HepG2 (cell line): Measurements from ENCODE around the gene SLC9A9. TPM values are rescaled to one million over a fixed set of nuclear protein-coding genes. Genes with fewer than 3 reads are reported as not detected.

ENCODE experiments used
- ATAC-seq: fragments of 200-7000 bp; cut with Tn5 transposase; 3 replicates; pipeline ENCODE4 v1.9.1; 2020; ENCODE audit warnings: mild to moderate bottlenecking, moderate library complexity
- BruUV-seq: library from RNA; stranded (reverse); fragments of 400-500 nt; replicated peaks from 2 replicates; lab custom pipeline; 2021; lab: Mats Ljungman, UMichigan
- CTCF ChIA-PET: fragments of 300-600 bp; formaldehyde crosslinking; extraction: SDS; loops from one replicate; lab custom pipeline; 2021; ENCODE audit warnings: low total read pairs, inconsistent platforms, low intra/inter-chr PET ratio; lab: Yijun Ruan, JAX
- POLR2A ChIA-PET: fragments of 350-600 bp; sonication (Branson Sonifier 250); formaldehyde crosslinking; loops from one replicate; lab custom pipeline; 2020; ENCODE audit warnings: antibody characterized with exemption, inconsistent platforms; lab: Yijun Ruan, JAX
- DNase-seq: peaks from one replicate; pipeline ENCODE4 v3.0.0-alpha.2; 2015; ENCODE audit warnings: low spot score
- FAIRE-seq: peaks from 3 replicates; lab custom pipeline; 2011; peaks lifted over from hg19 to GRCh38; lab: Jason Lieb, UNC
- H2AFZ ChIP-seq: one replicate; pipeline ENCODE4 v1.6.1; 2011; ENCODE audit warnings: low read length, inconsistent platforms
- H3K27ac ChIP-seq: fragments of 300-600 bp; 3 replicates; pipeline ENCODE4 v1.8.0; 2011; ENCODE audit warnings: mixed run types, mild to moderate bottlenecking, mixed read lengths, low read length, inconsistent platforms; ENCODE audit not compliant: insufficient read depth; ENCODE audit errors: extremely low read length
- H3K27me3 ChIP-seq, 2 experiments: fragments of 200-600 bp in 1 of 2; 2 replicates in 1 of 2; 3 replicates in 1 of 2; pipeline versions ENCODE4 v1.6.0 to v1.8.0; 2011; ENCODE audit warnings: low read length in 2 of 2, mild to moderate bottlenecking in 2 of 2, moderate library complexity in 2 of 2, inconsistent platforms in 1 of 2; ENCODE audit not compliant: insufficient read depth in 2 of 2, control insufficient read depth in 1 of 2
- H3K36me3 ChIP-seq, 2 experiments: fragments of 200-600 bp in 1 of 2; replicated peaks in 1 of 2; 2 replicates in 1 of 2; 3 replicates in 1 of 2; pipeline versions ENCODE4 v1.5.1 to v1.8.0; 2011; ENCODE audit warnings: low read length in 2 of 2, inconsistent platforms in 1 of 2; ENCODE audit not compliant: insufficient read depth in 2 of 2, control insufficient read depth in 1 of 2
- H3K4me1 ChIP-seq: 2 replicates; pipeline ENCODE4 v1.5.1; 2012; ENCODE audit warnings: low read length, inconsistent platforms; ENCODE audit not compliant: insufficient read depth
- H3K4me2 ChIP-seq: 2 replicates; pipeline ENCODE4 v1.6.0; 2011; ENCODE audit warnings: low read depth, low read length, inconsistent platforms
- H3K4me3 ChIP-seq, 3 experiments: fragments of 200-600 bp in 1 of 3; sonication (generic), shearing (Covaris generic) in 1 of 3; replicated peaks in 1 of 3; 2 replicates each; pipeline ENCODE4 v1.5.1; 2011 to 2016; ENCODE audit warnings: low read length in 3 of 3, inconsistent platforms in 2 of 3, low read depth in 2 of 3, mild to moderate bottlenecking in 2 of 3, control low read depth in 1 of 3, mixed read lengths in 1 of 3; ENCODE audit not compliant: insufficient read depth in 1 of 3
- H3K79me2 ChIP-seq: one replicate; pipeline ENCODE4 v1.6.1; 2011; ENCODE audit warnings: low read length, inconsistent platforms; ENCODE audit not compliant: insufficient read depth
- H3K9ac ChIP-seq: 2 replicates; pipeline ENCODE4 v1.6.0; 2011; ENCODE audit warnings: mild to moderate bottlenecking, low read depth, low read length, inconsistent platforms; ENCODE audit not compliant: insufficient read depth
- H3K9me3 ChIP-seq: 2 replicates; pipeline ENCODE4 v1.5.1; 2012; ENCODE audit warnings: mild to moderate bottlenecking, low read length
- H4K20me1 ChIP-seq: 2 replicates; pipeline ENCODE4 v1.6.0; 2011; ENCODE audit warnings: inconsistent platforms, mild to moderate bottlenecking, low read length, moderate library complexity; ENCODE audit not compliant: insufficient read depth
- ATF6 ChIP-seq: sonication (generic); formaldehyde crosslinking; conservative IDR thresholded peaks from 2 replicates; pipeline ENCODE4 v1.4.0; 2020; ENCODE audit warnings: missing genetic modification reagents
- BCL6 ChIP-seq: IDR thresholded peaks from 2 replicates; pipeline ENCODE4 v1.6.1; 2016; ENCODE audit warnings: missing genetic modification reagents, missing compliant biosample characterization
- CBX2 ChIP-seq, 2 experiments: fragments of 200-600 bp in 1 of 2; sonication (generic); formaldehyde crosslinking in 1 of 2; IDR thresholded peaks; 2 replicates each; pipeline versions ENCODE4 v1.7.0 to v1.8.1; 2018 to 2022; ENCODE audit warnings: low read depth in 2 of 2, low read length in 1 of 2, mild to moderate bottlenecking in 1 of 2, missing genetic modification reagents in 1 of 2
- HOXA3 ChIP-seq: sonication (generic); formaldehyde crosslinking; IDR thresholded peaks from 2 replicates; pipeline ENCODE4 v1.5.0; 2020; ENCODE audit warnings: missing genetic modification reagents
- KDM6A ChIP-seq: IDR thresholded peaks from 2 replicates; pipeline ENCODE4 v1.6.1; 2016; ENCODE audit warnings: low read depth
- NFE2L1 ChIP-seq: sonication (generic); formaldehyde crosslinking; IDR thresholded peaks from 2 replicates; pipeline ENCODE4 v1.4.0; 2020; ENCODE audit warnings: missing genetic modification reagents, mild to moderate bottlenecking, borderline replicate concordance
- RXRA ChIP-seq: sonication (generic); formaldehyde crosslinking; IDR thresholded peaks from 2 replicates; pipeline ENCODE4 v1.5.1; 2020; ENCODE audit warnings: missing genetic modification reagents
- SETDB1 ChIP-seq: sonication (generic); formaldehyde crosslinking; IDR thresholded peaks from 2 replicates; pipeline ENCODE4 v1.5.1; 2020; ENCODE audit warnings: missing genetic modification reagents, mild to moderate bottlenecking, borderline replicate concordance
- SOX13 ChIP-seq, 3 experiments: fragments of 450-650 bp in 1 of 3; sonication (generic) in 1 of 3; formaldehyde crosslinking in 1 of 3; IDR thresholded peaks in 2 of 3; conservative IDR thresholded peaks in 1 of 3; 2 replicates each; pipeline versions ENCODE4 v1.5.0 to v1.6.1; 2016 to 2020; ENCODE audit warnings: antibody characterized with exemption in 1 of 3, mild to moderate bottlenecking in 1 of 3, missing compliant biosample characterization in 1 of 3, missing genetic modification reagents in 1 of 3, moderate library complexity in 1 of 3
- TP53 ChIP-seq: sonication (generic); formaldehyde crosslinking; conservative IDR thresholded peaks from 2 replicates; pipeline ENCODE4 v1.4.0; 2020; ENCODE audit warnings: missing genetic modification reagents
- YEATS4 ChIP-seq: sonication (generic); formaldehyde crosslinking; IDR thresholded peaks from 2 replicates; pipeline ENCODE4 v1.4.0; 2020; ENCODE audit warnings: missing genetic modification reagents, borderline replicate concordance
- YY1 ChIP-seq: IDR thresholded peaks from 2 replicates; pipeline ENCODE4 v1.6.1; 2011; ENCODE audit warnings: low read length, low read depth, moderate library complexity, mild to moderate bottlenecking; ENCODE audit not compliant: insufficient read depth, insufficient replicate concordance
- ZBTB21 ChIP-seq: sonication (generic); formaldehyde crosslinking; IDR thresholded peaks from 2 replicates; pipeline ENCODE4 v1.4.0; 2020; ENCODE audit warnings: missing genetic modification reagents
- ZFP36L2 ChIP-seq: sonication (generic); formaldehyde crosslinking; IDR thresholded peaks from 2 replicates; pipeline ENCODE4 v1.4.0; 2020; ENCODE audit warnings: missing genetic modification reagents
- ZNF17 ChIP-seq: sonication (generic); formaldehyde crosslinking; IDR thresholded peaks from 2 replicates; pipeline ENCODE4 v1.5.0; 2020; ENCODE audit warnings: mild to moderate bottlenecking, missing genetic modification reagents
- ZNF235 ChIP-seq: sonication (generic); formaldehyde crosslinking; IDR thresholded peaks from 2 replicates; pipeline ENCODE4 v1.8.1; 2023; ENCODE audit warnings: mild to moderate bottlenecking, missing genetic modification reagents, borderline replicate concordance
- ZNF24 ChIP-seq: fragments of 450-650 bp; IDR thresholded peaks from 2 replicates; pipeline ENCODE4 v1.6.1; 2017; ENCODE audit warnings: antibody characterized with exemption, mild to moderate bottlenecking
- ZNF678 ChIP-seq: sonication (generic); formaldehyde crosslinking; IDR thresholded peaks from 2 replicates; pipeline ENCODE4 v1.4.0; 2020; ENCODE audit warnings: mild to moderate bottlenecking, missing genetic modification reagents
- ZNF720 ChIP-seq: sonication (generic); formaldehyde crosslinking; IDR thresholded peaks from 2 replicates; pipeline ENCODE4 v1.4.0; 2020; ENCODE audit warnings: missing genetic modification reagents
- WGBS: methylation state at CpG from one replicate; pipeline ENCODE4 v1.1.6; 2017; ENCODE audit warnings: low lambda C conversion rate; 5-methylcytosine and 5-hydroxymethylcytosine counted together
- in situ Hi-C: cut with HindIII; loops from 2 replicates; pipeline ENCODE4 v1.10.0; 2017; ENCODE audit warnings: low pct_unique_long_range_greater_than_20kb; ENCODE audit not compliant: extremely low pct_ligation_motif_present
- intact Hi-C: fragments of 100-400 bp; cut with micrococcal nuclease; formaldehyde crosslinking; loops from one replicate; pipeline ENCODE4 v1.10.0; 2022; ENCODE audit not compliant: unreplicated experiment
- polyA plus RNA-seq, 8 experiments: library from polyadenylated mRNA; depleted of rRNA in 3 of 8; stranded (reverse) in 7 of 8; unstranded in 1 of 8; fragments of >200 nt; fragmentation: Illumina TruSeq in 4 of 8; extraction: Trizol in 4 of 8; gene quantifications; 2 replicates each; pipeline versions ENCODE4 v1.2.1 to v1.2.3, GENCODE V29; 2011 to 2016; ENCODE audit warnings: low read depth in 4 of 8, missing spikeins in 1 of 8, mixed read lengths in 1 of 8; ENCODE audit not compliant: insufficient read depth in 1 of 8
- total RNA-seq, 5 experiments: library from RNA; depleted of rRNA; stranded (reverse); fragments of >200 nt; fragmentation: Illumina TruSeq; extraction: Trizol; gene quantifications; 2 replicates each; pipeline ENCODE4 v1.2.3, GENCODE V29; 2016; ENCODE audit warnings: low read depth in 1 of 5

Gene SLC9A9
- total and polyA plus RNA-seq, 2 of the 13 experiments (the other 11 are each of a cell fraction or from before 2014, with no cell fraction given) = not detected

GRCh38 chr3:143220741-143221140, 627.5 kb downstream of the SLC9A9 start:
- H3K79me2 ChIP-seq = no peaks in the 10 kb centered on the region
- no peak overlapping the region for H2AFZ ChIP-seq
- no TSS peak for BruUV-seq
- CTCF ChIA-PET = no interaction called here
- no peak overlapping the region for H3K4me2 ChIP-seq
- H3K36me3 ChIP-seq = no peaks in the 10 kb centered on the region
- FAIRE-seq (no peak), DNase-seq (no peak), ATAC-seq (no peak)
- 0% methylated on average over 3 of the region's 3 CpGs for WGBS
- no peak for TF ChIP-seq NFE2L1 (CRISPR knock-in tag)
- no peak for TF ChIP-seq ZFP36L2 (CRISPR knock-in tag)
- TF ChIP-seq SETDB1 (CRISPR knock-in tag) = no peak
- no peak for TF ChIP-seq YY1
- TF ChIP-seq CBX2 (IDR thresholded peaks at IDR 0.05; ENCODE audit: low read depth, low read length) = no peak
- TF ChIP-seq CBX2 (CRISPR knock-in tag; IDR thresholded peaks at IDR 0.05; ENCODE audit: low read depth) = no peak
- no peak for TF ChIP-seq ZNF24
- no peak for TF ChIP-seq ATF6 (CRISPR knock-in tag)
- TF ChIP-seq BCL6 = no peak
- no peak for TF ChIP-seq ZNF678 (CRISPR knock-in tag)
- TF ChIP-seq TP53 = no peak
- TF ChIP-seq ZNF720 = no peak
- no peak for TF ChIP-seq ZBTB21 (CRISPR knock-in tag)
- no peak for TF ChIP-seq ZNF17 (CRISPR knock-in tag)
- no peak for TF ChIP-seq ZNF235
- TF ChIP-seq HOXA3 (CRISPR knock-in tag) = no peak
- no peak for TF ChIP-seq KDM6A (CRISPR knock-in tag)
- TF ChIP-seq YEATS4 (CRISPR knock-in tag) = no peak
- no peak for TF ChIP-seq SOX13 (IDR thresholded peaks at IDR 0.05)
- no peak for TF ChIP-seq SOX13 (CRISPR knock-in tag; conservative IDR thresholded peaks at IDR 0.05 in 1 of 2, IDR thresholded peaks at IDR 0.05 in 1 of 2)
- no peak for TF ChIP-seq RXRA (CRISPR knock-in tag)
- no peak overlapping the region for H3K27ac ChIP-seq
- POLR2A ChIA-PET = no interaction called here
- no peaks in the 10 kb centered on the region for H4K20me1 ChIP-seq
- H3K9me3 ChIP-seq = no peaks in the 10 kb centered on the region
- no peak overlapping the region for H3K4me3 ChIP-seq
- H3K9ac ChIP-seq = no peak overlapping the region
- in situ Hi-C loops = no loop called here
- H3K4me1 ChIP-seq = no peaks in the 10 kb centered on the region
- no peaks in the 10 kb centered on the region for H3K27me3 ChIP-seq
- intact Hi-C loops = no loop called here
